ENCODE results near the gene ADO. TPM values are rescaled to one million over a fixed set of nuclear protein-coding genes. Genes with fewer than 3 reads are reported as not detected.

The ADO gene
- total and polyA plus RNA-seq, 3 donors from 2014 or later: 65.9 to 93.9 (median 87.8) TPM

DNA sequence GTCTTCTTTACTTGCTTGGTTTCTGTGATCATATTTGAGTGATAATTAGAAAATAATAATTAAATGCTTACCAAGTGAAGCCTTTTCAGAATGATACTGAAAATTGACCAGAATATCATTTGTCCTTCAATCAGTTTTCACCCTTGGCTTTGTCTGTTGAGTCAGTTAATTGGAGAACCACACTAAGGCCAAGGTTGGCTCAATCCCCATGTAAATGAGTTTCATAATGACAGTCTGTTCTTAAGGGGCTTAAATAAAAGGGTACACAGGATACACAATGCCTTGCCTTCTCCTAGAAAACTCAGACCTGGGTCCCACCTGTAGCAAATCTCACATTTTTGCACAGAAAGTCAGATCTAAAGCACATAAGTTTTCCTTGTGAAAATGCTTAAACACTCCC lies 42.9 kb downstream of the ADO start:
- no peaks in the 10 kb centered on the region for H3K36me3 ChIP-seq (ENCODE audit: low read depth, missing control alignments)
- H3K27ac ChIP-seq: no peak overlapping the region
- no peak overlapping the region for H3K4me3 ChIP-seq
- no peaks in the 10 kb centered on the region for H3K27me3 ChIP-seq
- intact Hi-C loops (cut with DNase I; ENCODE audit: low total_unique reads): no loop called here
- H3K9me3 ChIP-seq: no peaks in the 10 kb centered on the region
- no peak for DNase-seq
- H3K4me1 ChIP-seq: no peaks in the 10 kb centered on the region
- TF ChIP-seq POLR2A (IDR thresholded peaks at IDR 0.05): no peak
- TF ChIP-seq CTCF (IDR thresholded peaks at IDR 0.05): no peak

DNA sequence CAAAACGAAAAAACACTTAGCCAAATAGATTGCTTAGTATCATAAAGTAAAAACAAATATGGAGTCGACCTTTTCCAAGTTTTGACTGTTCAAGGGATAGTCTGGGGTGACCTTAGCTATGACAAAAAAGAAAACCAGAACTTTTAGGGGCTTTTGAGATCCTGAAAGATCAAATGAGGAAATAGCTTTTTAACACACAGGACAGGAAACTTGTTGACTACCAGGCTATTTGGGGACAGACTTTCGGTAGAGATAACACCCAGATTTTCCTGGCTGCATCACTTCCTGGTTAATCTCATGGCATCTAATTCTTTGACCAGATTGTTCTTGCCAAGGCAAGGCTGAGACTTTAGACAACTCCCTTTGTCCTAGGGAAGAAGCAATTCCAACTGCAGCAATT lies 46.1 kb downstream of the ADO start:
- Histone ChIP-seq H3K9me3 (no peaks in the 10 kb centered on the region), H3K4me1 (no peaks in the 10 kb centered on the region), H3K27me3 (no peaks in the 10 kb centered on the region), H3K36me3 (ENCODE audit: low read depth, missing control alignments) (no peaks in the 10 kb centered on the region), H3K27ac (no peak overlapping the region), H3K4me3 (no peak overlapping the region)
- DNase-seq: no peak
- no peak for TF ChIP-seq POLR2A (IDR thresholded peaks at IDR 0.05)
- no peak for TF ChIP-seq CTCF (IDR thresholded peaks at IDR 0.05)
- WGBS, 2 donors: 75 to 82% methylated on average over 3 of the region's 3 CpGs
- intact Hi-C loops (cut with DNase I; ENCODE audit: low total_unique reads): no loop called here

GRCh38 chr10:62851442-62851841 lies 46.9 kb downstream of the ADO start:
- Histone ChIP-seq H3K4me3 (no peak overlapping the region), H3K4me1 (no peaks in the 10 kb centered on the region), H3K27ac (no peak overlapping the region), H3K27me3 (no peaks in the 10 kb centered on the region), H3K36me3 (ENCODE audit: low read depth, missing control alignments) (no peaks in the 10 kb centered on the region), H3K9me3 (no peaks in the 10 kb centered on the region)
- 70 to 90% methylated on average over 2 of the region's 2 CpGs for WGBS, 2 donors
- TF ChIP-seq POLR2A (IDR thresholded peaks at IDR 0.05) (no peak), CTCF (IDR thresholded peaks at IDR 0.05) (no peak)
- peak; percentile 17 for DNase-seq
- intact Hi-C loops (cut with DNase I; ENCODE audit: low total_unique reads): no loop called here

DNA sequence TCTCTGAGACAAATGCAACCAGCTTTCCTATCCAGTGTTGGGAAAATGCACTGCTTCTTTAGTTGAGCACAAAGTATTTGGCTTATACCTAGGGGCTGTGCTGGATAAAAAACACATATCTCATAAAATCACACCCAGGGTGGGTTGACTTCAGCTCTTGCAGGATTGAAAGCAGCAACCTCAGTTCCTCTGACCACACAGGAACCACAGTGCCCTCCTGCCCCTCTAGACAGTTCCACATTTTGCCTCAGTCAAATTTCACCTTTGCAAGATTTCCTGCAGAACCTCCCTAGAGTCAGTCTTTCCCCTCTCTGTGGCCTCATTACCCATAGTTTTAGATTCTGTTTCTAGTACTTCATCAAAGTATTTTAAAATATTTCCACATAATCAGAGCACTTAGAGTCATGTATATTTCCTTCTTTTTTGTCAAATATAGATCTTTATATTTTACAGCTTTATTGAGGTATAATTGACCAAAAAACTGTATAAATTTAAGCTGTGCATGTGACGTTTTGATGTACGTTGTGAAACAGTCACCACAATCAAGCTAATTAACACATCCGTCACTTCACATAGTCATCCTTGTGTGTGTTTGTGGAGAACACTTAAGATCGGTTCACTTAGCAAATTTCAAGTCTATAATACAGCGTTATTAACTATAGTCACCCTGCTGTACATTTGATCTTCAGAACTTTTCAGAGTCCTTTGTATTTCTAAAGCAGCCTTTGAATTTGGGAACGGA lies 48.6 kb downstream of the ADO start:
- H3K27ac ChIP-seq: no peak overlapping the region
- H3K9me3 ChIP-seq: no peaks in the 10 kb centered on the region
- H3K27me3 ChIP-seq: no peaks in the 10 kb centered on the region
- no peaks in the 10 kb centered on the region for H3K36me3 ChIP-seq (ENCODE audit: low read depth, missing control alignments)
- no peaks in the 10 kb centered on the region for H3K4me1 ChIP-seq
- TF ChIP-seq POLR2A (IDR thresholded peaks at IDR 0.05): no peak
- TF ChIP-seq CTCF (IDR thresholded peaks at IDR 0.05): no peak
- DNase-seq: no peak
- H3K4me3 ChIP-seq: no peak overlapping the region
- 78 to 88% methylated on average over 6 of the region's 6 CpGs for whole genome bisulfite sequencing, 2 donors
- intact Hi-C loops (cut with DNase I; ENCODE audit: low total_unique reads): no loop called here

DNA sequence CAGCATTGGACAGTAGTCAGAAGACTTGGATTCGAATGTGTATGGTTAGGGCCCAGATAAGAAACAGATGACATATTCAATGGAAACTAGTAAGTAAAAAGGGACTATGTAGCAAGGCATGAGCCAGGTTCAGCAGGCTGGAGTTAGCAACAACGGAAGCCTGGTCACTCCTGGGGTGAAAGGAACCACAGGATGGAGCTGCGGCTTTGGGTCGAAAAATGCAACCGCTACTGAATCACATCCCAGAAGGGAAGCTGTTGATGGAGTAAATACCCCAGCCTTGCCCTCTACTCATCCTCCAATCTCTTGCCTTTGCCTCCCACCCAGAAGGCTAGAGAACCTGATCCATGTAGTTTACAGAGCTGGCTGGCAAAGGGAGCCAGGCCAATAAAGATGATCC lies 49.2 kb downstream of the ADO start:
- no peak for TF ChIP-seq POLR2A (IDR thresholded peaks at IDR 0.05)
- TF ChIP-seq CTCF (IDR thresholded peaks at IDR 0.05): no peak
- H3K27ac ChIP-seq: no peak overlapping the region
- H3K9me3 ChIP-seq: no peaks in the 10 kb centered on the region
- no peaks in the 10 kb centered on the region for H3K27me3 ChIP-seq
- no peak overlapping the region for H3K4me3 ChIP-seq
- no peak for DNase-seq
- no peaks in the 10 kb centered on the region for H3K36me3 ChIP-seq (ENCODE audit: low read depth, missing control alignments)
- WGBS, 2 donors: 79 to 86% methylated on average over 5 of the region's 5 CpGs
- intact Hi-C loops (cut with DNase I; ENCODE audit: low total_unique reads): no loop called here
- no peaks in the 10 kb centered on the region for H3K4me1 ChIP-seq

All from testis (tissue), 3 donors.